ENCODE data around the gene SPNS2.

GRCh38 chr17:4504188-4504587 lies 5.5 kb downstream of the SPNS2 start:
- no peak for TF ChIP-seq CTCF (IDR thresholded peaks at IDR 0.05)
- no peak for TF ChIP-seq POLR2AphosphoS5 (IDR thresholded peaks at IDR 0.05; ENCODE audit: insufficient read depth in 1 of 2, low read depth in 1 of 2)

All from vagina (tissue), 2 donors.